ENCODE measurements around the gene IL15RA. TPM values are rescaled to one million over a fixed set of nuclear protein-coding genes. Genes with fewer than 3 reads are reported as not detected.
"Not testable (repeated sequence)": the region's sequence is repeated elsewhere in the genome, so short reads cannot be mapped to it uniquely, and the experiment has no call there.

The IL15RA gene
- total RNA-seq, 1 experiment from 2014 or later = 0.66 TPM

- ChIA-PET CTCF (no interaction called here), POLR2A (no interaction called here)
- peaks cover 58% of the 10 kb centered on the region for H3K36me3 Mint-ChIP-seq (ENCODE audit: insufficient read depth, unreplicated experiment)
- Histone ChIP-seq H3K4me3 (ENCODE audit: low read depth, low read length) (no peak overlapping the region), H3K36me3 (ENCODE audit: control insufficient read depth, insufficient read depth, low read length) (peaks cover 5% of the 10 kb centered on the region), H3K9me3 (no peaks in the 10 kb centered on the region), H3K4me1 (no peaks in the 10 kb centered on the region), H3K27me3 (replicated peaks; ENCODE audit: control insufficient read depth, insufficient read depth, low read length) (no peaks in the 10 kb centered on the region)
- no peak for TF ChIP-seq CTCF (IDR thresholded peaks at IDR 0.05; ENCODE audit: insufficient read depth in 1 of 2, low read depth in 1 of 2, low read length in 1 of 2, severe bottlenecking in 1 of 2, unreplicated experiment in 1 of 2)
- no peak overlapping the region for H3K27ac Mint-ChIP-seq (ENCODE audit: unreplicated experiment)
- no peaks in the 10 kb centered on the region for H3K9me3 Mint-ChIP-seq (ENCODE audit: unreplicated experiment)
- DNase-seq = no peak
- intact Hi-C loops (cut with micrococcal nuclease; ENCODE audit: unreplicated experiment) = no loop called here
- H3K4me1 Mint-ChIP-seq (ENCODE audit: low read depth, unreplicated experiment) = no peaks in the 10 kb centered on the region
- no peaks in the 10 kb centered on the region for H3K27me3 Mint-ChIP-seq (ENCODE audit: insufficient read depth, unreplicated experiment)
- H3K4me3 Mint-ChIP-seq (ENCODE audit: unreplicated experiment) = no peak overlapping the region
- BruUV-seq (replicated peaks) = no TSS peak
Observed at GRCh38 chr10:5910323-5911100, 66.8 kb downstream of the IL15RA start.

- BruUV-seq (replicated peaks); H3K4me1 ChIP-seq; DNase-seq; H3K4me3 ChIP-seq (ENCODE audit: low read depth, low read length); H3K4me1 Mint-ChIP-seq (ENCODE audit: low read depth, unreplicated experiment); H3K9me3 Mint-ChIP-seq (ENCODE audit: unreplicated experiment); H3K27me3 Mint-ChIP-seq (ENCODE audit: insufficient read depth, unreplicated experiment); H3K27ac Mint-ChIP-seq (ENCODE audit: unreplicated experiment); intact Hi-C loops (cut with micrococcal nuclease; ENCODE audit: unreplicated experiment); H3K36me3 ChIP-seq (ENCODE audit: control insufficient read depth, insufficient read depth, low read length); H3K27me3 ChIP-seq (replicated peaks; ENCODE audit: control insufficient read depth, insufficient read depth, low read length); H3K4me3 Mint-ChIP-seq (ENCODE audit: unreplicated experiment); CTCF ChIA-PET; H3K9me3 ChIP-seq: not testable (repeated sequence)
- peaks cover 54% of the 10 kb centered on the region for H3K36me3 Mint-ChIP-seq (ENCODE audit: insufficient read depth, unreplicated experiment)
- POLR2A ChIA-PET = interaction anchor here (1.0 kb wide), 1 partner anchor 19 kb away, joined by 5 read pairs; the partner anchor contains the start of gene FBH1
Observed at GRCh38 chr10:5908676-5909075, 68.7 kb downstream of the IL15RA start.

- Histone ChIP-seq H3K4me3 (ENCODE audit: low read depth, low read length) (no peak overlapping the region), H3K36me3 (ENCODE audit: control insufficient read depth, insufficient read depth, low read length) (peaks cover 7% of the 10 kb centered on the region), H3K4me1 (no peaks in the 10 kb centered on the region), H3K9me3 (no peaks in the 10 kb centered on the region), H3K27me3 (replicated peaks; ENCODE audit: control insufficient read depth, insufficient read depth, low read length) (no peaks in the 10 kb centered on the region)
- Mint-ChIP-seq H3K4me1 (ENCODE audit: low read depth, unreplicated experiment) (no peaks in the 10 kb centered on the region), H3K27ac (ENCODE audit: unreplicated experiment) (no peak overlapping the region), H3K27me3 (ENCODE audit: insufficient read depth, unreplicated experiment) (no peaks in the 10 kb centered on the region), H3K4me3 (ENCODE audit: unreplicated experiment) (no peak overlapping the region), H3K36me3 (ENCODE audit: insufficient read depth, unreplicated experiment) (peaks cover 65% of the 10 kb centered on the region), H3K9me3 (ENCODE audit: unreplicated experiment) (no peaks in the 10 kb centered on the region)
- intact Hi-C loops (cut with micrococcal nuclease; ENCODE audit: unreplicated experiment) = no loop called here
- BruUV-seq (replicated peaks) = no TSS peak
- TF ChIP-seq CTCF (IDR thresholded peaks at IDR 0.05; ENCODE audit: insufficient read depth in 1 of 2, low read depth in 1 of 2, low read length in 1 of 2, severe bottlenecking in 1 of 2, unreplicated experiment in 1 of 2) = no peak
- ChIA-PET POLR2A (no interaction called here), CTCF (no interaction called here)
- peak in 1 of 2 experiments; percentile 4 for DNase-seq
Observed at GRCh38 chr10:5906651-5907050, 70.7 kb downstream of the IL15RA start.
